ENCODE measurements around the gene SAMD8.

The SAMD8 gene

GRCh38 chr10:75111365-75111906, at the start of gene SAMD8:
SAMD8 (plus strand) TSS chr10:75111656; CDS start chr10:75150529, 38,873 bp downstream.
- peak; percentile 71 for DNase-seq (ENCODE audit: low read depth, low spot score)
- no peak for TF ChIP-seq CTCF (IDR thresholded peaks at IDR 0.05; ENCODE audit: insufficient read depth, low read length, missing control alignments)
- H3K4me3 ChIP-seq (ENCODE audit: low read depth, low read length): peak within 1 kb of the TSS; percentile 82
- CTCF ChIA-PET: interaction anchor here (1.1 to 7.0 kb wide), 5 partner anchors 68 to 876 kb away, joined by 3 to 91 read pairs (median 7); partner anchors contain the start of gene COMTD1
- POLR2A ChIA-PET: interaction anchor here (0.6 to 1.5 kb wide), 5 partner anchors 30 to 438 kb away, joined by 3 to 6 read pairs (median 3); no protein-coding TSS in a partner anchor

- POLR2A ChIA-PET: interaction anchor here (0.6 kb wide), 1 partner anchor 220 kb away, joined by 3 read pairs; no protein-coding TSS in a partner anchor
Observed at GRCh38 chr10:75061709-75062505, 49.5 kb upstream of the SAMD8 start.

GRCh38 chr10:75062506-75063299, 48.8 kb upstream of the SAMD8 start:
- ChIA-PET CTCF (interaction anchor here (1.4 to 2.1 kb wide), 2 partner anchors 13 to 818 kb away, joined by 4 to 5 read pairs; no protein-coding TSS in a partner anchor), POLR2A (interaction anchor here (0.6 kb wide), 1 partner anchor 221 kb away, joined by 3 read pairs; no protein-coding TSS in a partner anchor)
- H3K4me3 ChIP-seq (ENCODE audit: low read depth, low read length): no peak overlapping the region
- TF ChIP-seq CTCF (IDR thresholded peaks at IDR 0.05; ENCODE audit: insufficient read depth, low read length, missing control alignments): no peak
- DNase-seq (ENCODE audit: low read depth, low spot score): no peak

More at GRCh38 chr10:75061709-75062505, 49.5 kb upstream of the SAMD8 start:
- TF ChIP-seq CTCF (IDR thresholded peaks at IDR 0.05; ENCODE audit: insufficient read depth, low read length, missing control alignments): no peak
- DNase-seq (ENCODE audit: low read depth, low spot score): no peak
- CTCF ChIA-PET: interaction anchor here (2.1 kb wide), 1 partner anchor 14 kb away, joined by 5 read pairs; no protein-coding TSS in a partner anchor
- H3K4me3 ChIP-seq (ENCODE audit: low read depth, low read length): no peak overlapping the region

GRCh38 chr10:75063461-75064230, 47.8 kb upstream of the SAMD8 start:
- DNase-seq (ENCODE audit: low read depth, low spot score): no peak
- TF ChIP-seq CTCF (IDR thresholded peaks at IDR 0.05; ENCODE audit: insufficient read depth, low read length, missing control alignments): no peak
- ChIA-PET CTCF (interaction anchor here (1.4 to 2.1 kb wide), 2 partner anchors 12 to 819 kb away, joined by 4 to 5 read pairs; no protein-coding TSS in a partner anchor), POLR2A (no interaction called here)
- no peak overlapping the region for H3K4me3 ChIP-seq (ENCODE audit: low read depth, low read length)

- no peak for TF ChIP-seq CTCF (IDR thresholded peaks at IDR 0.05; ENCODE audit: insufficient read depth, low read length, missing control alignments)
- ChIA-PET POLR2A (no interaction called here), CTCF (interaction anchor here (0.6 kb wide), 1 partner anchor 51 kb away, joined by 3 read pairs; no protein-coding TSS in a partner anchor)
- H3K4me3 ChIP-seq (ENCODE audit: low read depth, low read length): no peak overlapping the region
- DNase-seq (ENCODE audit: low read depth, low spot score): no peak
Observed at GRCh38 chr10:75065076-75065475, 46.4 kb upstream of the SAMD8 start.

Measured in AG04449 (cell line).